HG02798 (cell line): ENCODE data around the gene HERPUD2.

Experiments
- ATAC-seq: cut with Tn5 transposase; IDR thresholded peaks from one replicate; pipeline ENCODE4 v1.9.1; 2021; ENCODE audit warnings: mild to moderate bottlenecking; ENCODE audit not compliant: unreplicated experiment, poor library complexity

HERPUD2 gene

GRCh38 chr7:35694784-35695472 is at the start of gene HERPUD2:
TSS of gene HERPUD2 (minus strand) at chr7:35695135. CDS start at chr7:35694330, 805 bp downstream.
- peak; percentile 91 for ATAC-seq

GRCh38 chr7:35738889-35739288 is 44.0 kb upstream of the HERPUD2 start:
- ATAC-seq = no peak

GRCh38 chr7:35736725-35737124 is 41.8 kb upstream of the HERPUD2 start:
- no peak for ATAC-seq

- ATAC-seq = no peak
Observed at GRCh38 chr7:35735396-35735795, 40.5 kb upstream of the HERPUD2 start.

GRCh38 chr7:35734001-35734483 is 39.1 kb upstream of the HERPUD2 start:
- ATAC-seq = no peak

- no peak for ATAC-seq
Observed at GRCh38 chr7:35731349-35731748, 36.4 kb upstream of the HERPUD2 start.

GRCh38 chr7:35729061-35729783 is 34.3 kb upstream of the HERPUD2 start:
- ATAC-seq = peak; percentile 51

- ATAC-seq = no peak
Observed at GRCh38 chr7:35728412-35729060, 33.6 kb upstream of the HERPUD2 start.

GRCh38 chr7:35727571-35727970 is 32.6 kb upstream of the HERPUD2 start:
- ATAC-seq = peak; percentile 12

- ATAC-seq = no peak
Observed at GRCh38 chr7:35726654-35727053, 31.7 kb upstream of the HERPUD2 start.

- peak; percentile 61 for ATAC-seq
Observed at GRCh38 chr7:35725280-35725680, 30.3 kb upstream of the HERPUD2 start.

GRCh38 chr7:35723011-35723410 is 28.1 kb upstream of the HERPUD2 start:
- ATAC-seq = no peak

GRCh38 chr7:35722054-35722849 is 27.3 kb upstream of the HERPUD2 start:
- no peak for ATAC-seq

- no peak for ATAC-seq
Observed at GRCh38 chr7:35721288-35721687, 26.4 kb upstream of the HERPUD2 start.

GRCh38 chr7:35720849-35721248 is 25.9 kb upstream of the HERPUD2 start:
- ATAC-seq = no peak

GRCh38 chr7:35720032-35720431 is 25.1 kb upstream of the HERPUD2 start:
- no peak for ATAC-seq

- no peak for ATAC-seq
Observed at GRCh38 chr7:35718047-35718446, 23.1 kb upstream of the HERPUD2 start.

- ATAC-seq = no peak
Observed at GRCh38 chr7:35717516-35717915, 22.6 kb upstream of the HERPUD2 start.

GRCh38 chr7:35717013-35717412 is 22.1 kb upstream of the HERPUD2 start:
- ATAC-seq = no peak

GRCh38 chr7:35716038-35716803 is 21.3 kb upstream of the HERPUD2 start:
- ATAC-seq = no peak
